Uterus (tissue), 2 donors: ENCODE measurements around the gene RPS6KA1.

Experiments used
- POLR2A ChIP-seq, 2 donors: fragments of 450-650 bp; IDR thresholded peaks; one replicate each; pipeline ENCODE4 v1.6.1; 2016; ENCODE audit warnings: antibody characterized with exemption in 2 of 2, mild to moderate bottlenecking in 1 of 2, moderate library complexity in 1 of 2
- TF ChIP-seq, protein P1 (sequence below), 4 experiments: fragments of 200-600 bp in 2 of 4; fragments of 450-650 bp in 2 of 4; sonication (generic) in 2 of 4; IDR thresholded peaks; one replicate each; pipeline ENCODE4 v1.5.1; 2016 to 2019; ENCODE audit warnings: antibody characterized with exemption in 4 of 4, mild to moderate bottlenecking in 2 of 4, moderate library complexity in 1 of 4

DNA sequence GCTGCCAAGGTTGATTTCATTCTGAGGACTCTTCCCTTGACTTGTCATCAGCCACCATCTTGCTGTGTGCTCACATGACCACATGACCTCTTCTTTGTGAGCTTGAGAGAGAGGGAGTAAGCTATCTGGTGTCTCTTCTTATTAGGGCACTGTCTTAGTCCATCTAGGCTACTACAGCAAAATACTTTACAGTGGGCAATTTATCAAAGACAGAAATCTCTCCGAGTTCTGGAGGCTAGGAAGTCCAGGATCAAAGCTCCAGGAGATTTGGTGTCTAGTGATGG is 11.9 kb upstream of the RPS6KA1 start:
- no peak for TF ChIP-seq POLR2A (IDR thresholded peaks at IDR 0.05)
- TF ChIP-seq, protein P1, sequence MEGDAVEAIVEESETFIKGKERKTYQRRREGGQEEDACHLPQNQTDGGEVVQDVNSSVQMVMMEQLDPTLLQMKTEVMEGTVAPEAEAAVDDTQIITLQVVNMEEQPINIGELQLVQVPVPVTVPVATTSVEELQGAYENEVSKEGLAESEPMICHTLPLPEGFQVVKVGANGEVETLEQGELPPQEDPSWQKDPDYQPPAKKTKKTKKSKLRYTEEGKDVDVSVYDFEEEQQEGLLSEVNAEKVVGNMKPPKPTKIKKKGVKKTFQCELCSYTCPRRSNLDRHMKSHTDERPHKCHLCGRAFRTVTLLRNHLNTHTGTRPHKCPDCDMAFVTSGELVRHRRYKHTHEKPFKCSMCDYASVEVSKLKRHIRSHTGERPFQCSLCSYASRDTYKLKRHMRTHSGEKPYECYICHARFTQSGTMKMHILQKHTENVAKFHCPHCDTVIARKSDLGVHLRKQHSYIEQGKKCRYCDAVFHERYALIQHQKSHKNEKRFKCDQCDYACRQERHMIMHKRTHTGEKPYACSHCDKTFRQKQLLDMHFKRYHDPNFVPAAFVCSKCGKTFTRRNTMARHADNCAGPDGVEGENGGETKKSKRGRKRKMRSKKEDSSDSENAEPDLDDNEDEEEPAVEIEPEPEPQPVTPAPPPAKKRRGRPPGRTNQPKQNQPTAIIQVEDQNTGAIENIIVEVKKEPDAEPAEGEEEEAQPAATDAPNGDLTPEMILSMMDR (IDR thresholded peaks at IDR 0.05), result no peak
